GM04504 (cell line): ENCODE results near the gene FAM229B.

ENCODE experiments used
- DNase-seq: peaks from one replicate; pipeline ENCODE4 v3.0.0-alpha.2; 2012; ENCODE audit warnings: low read depth

The FAM229B gene

DNA sequence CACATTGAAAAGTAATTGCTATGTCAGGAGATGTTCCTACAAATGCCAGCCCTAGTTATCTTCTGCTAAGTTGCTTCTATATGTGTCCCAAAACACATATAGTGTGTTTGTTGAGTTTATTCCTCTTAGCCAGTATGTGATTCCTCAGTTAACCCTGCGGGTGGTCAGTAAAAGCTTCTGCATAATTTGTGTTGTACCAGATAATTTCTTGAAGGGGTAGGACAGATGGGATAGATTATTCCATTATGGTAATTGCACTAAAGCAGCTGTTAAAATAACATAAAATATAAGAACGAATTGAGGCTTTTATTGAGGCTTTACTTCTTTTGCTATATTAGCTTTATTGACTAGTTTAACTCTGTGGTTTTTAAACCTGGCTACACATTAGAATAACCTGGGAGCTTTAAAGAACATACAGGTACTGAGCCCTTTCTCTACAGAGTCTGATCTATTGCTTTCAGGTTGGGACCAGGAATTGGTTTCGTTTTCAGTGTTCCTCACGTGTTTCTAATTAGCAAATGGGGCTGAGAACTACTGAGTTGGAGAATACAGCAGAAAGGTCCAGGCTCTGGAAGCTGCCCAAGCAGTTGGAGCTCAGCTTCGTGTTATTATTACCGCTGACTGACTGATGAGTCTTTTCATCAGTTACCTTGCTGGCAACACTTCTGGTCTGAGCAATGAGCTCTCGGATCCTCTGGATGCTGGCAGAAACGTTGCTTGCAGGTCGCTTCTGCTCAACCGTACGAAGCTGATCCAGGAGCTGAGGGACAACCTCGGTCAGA is 56.9 kb downstream of the FAM229B start:
- peak; percentile 38 for DNase-seq

DNA sequence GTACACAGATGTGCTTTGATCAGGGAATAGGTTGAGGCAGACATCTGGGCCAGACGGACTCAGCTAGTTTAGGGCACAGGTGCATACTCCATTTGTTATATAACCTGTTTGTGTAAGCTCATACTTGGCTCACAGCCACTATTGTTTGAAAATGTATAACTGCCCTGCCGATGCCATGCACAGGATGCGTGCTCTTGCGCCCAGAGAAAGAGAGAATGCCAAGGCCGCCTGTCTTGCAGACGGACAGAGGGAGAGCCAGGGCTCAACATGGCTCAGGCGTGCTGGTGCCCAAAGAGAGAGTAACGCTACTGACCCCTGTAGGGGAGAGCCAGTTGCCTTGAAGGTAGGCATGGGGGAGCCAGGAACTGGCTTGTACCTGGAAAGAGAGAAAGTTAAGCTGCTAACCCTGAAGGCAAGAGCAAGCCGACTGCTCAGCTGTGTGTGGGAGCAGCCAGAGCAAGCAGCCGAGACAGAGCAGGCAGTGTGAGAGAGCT is 57.7 kb downstream of the FAM229B start:
- DNase-seq, result no peak

DNA sequence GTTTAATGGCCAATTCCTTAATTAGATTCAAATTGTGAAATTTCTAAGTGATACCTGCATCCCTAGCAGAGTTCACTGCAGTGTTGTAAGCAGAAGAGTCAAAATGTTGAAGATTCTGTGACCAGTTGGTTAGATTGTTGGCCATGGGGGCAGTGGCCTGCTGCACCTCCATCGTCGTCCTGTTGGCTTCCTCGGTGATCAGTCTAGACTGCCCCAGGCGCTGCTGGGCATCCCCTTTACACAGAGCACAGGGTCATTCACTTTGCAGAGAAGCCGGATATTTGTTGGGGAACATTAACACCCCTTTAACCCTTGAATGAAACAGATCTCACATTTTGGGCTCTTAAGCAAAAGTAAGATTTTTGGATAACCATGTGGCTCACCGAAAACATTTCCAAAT is 60.7 kb downstream of the FAM229B start:
- DNase-seq, result no peak

DNA sequence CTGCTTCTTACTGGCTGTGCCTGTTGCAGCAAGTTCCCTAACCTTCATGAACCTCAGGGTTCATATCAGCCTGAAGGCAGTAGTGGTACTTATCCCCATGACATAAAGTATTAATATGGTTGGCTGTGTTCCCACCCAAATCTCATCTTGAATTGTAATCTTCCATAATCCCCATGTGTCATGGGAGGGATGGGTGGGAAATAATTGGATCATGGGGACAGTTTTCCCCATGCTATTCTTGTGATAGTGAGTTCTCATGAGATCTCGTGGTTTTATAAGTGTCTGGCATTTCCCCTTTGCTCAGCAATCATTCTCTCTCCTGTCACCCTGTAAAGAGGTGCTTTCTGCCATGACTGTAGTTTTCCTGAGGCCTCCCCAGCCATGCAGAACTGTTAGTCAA is 61.8 kb downstream of the FAM229B start:
- no peak for DNase-seq

DNA sequence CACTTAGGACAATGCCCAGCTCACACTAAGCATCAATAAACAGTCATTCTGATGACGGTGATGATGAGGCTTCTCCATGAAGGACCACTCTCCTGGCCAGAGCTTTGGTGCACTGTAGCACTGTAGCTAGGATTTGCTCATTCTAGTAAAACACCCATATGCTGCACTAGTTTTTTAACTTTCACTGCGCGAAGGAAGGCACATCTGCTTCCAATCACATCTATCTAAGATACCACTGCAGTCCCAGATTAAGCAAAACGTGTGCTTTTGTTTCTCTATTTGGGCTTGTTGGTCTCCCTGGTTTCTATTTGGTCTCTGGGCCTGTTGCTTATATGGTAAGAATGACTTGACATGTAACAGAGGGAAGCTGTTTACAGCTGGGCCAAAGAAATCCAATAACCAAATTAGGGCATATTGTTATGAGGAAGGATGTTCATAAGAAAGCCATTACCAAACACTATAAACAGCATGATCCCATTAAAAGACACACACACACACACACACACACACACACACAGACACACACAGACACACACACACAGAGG is 62.4 kb downstream of the FAM229B start:
- DNase-seq, result peak; percentile 81

DNA sequence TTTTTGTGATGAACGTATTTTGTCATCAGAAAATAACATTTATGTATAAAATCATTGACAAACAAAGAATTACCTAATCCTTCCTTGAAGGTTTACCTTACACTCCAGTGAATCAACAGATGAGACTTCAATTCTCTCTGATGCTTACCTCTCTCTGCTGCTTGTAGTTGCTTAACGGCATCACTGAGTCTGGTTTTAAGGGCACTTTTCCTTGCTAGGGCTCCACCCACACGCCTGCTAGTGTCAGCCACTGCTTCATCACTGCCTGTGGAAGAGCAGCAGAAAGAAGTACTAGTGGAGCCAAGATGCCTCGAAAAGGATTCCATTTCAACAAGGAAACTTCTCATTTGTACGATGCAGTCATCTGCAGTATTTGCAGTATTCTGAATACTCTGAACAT is 63.0 kb downstream of the FAM229B start:
- DNase-seq, result peak; percentile 24
